GM18909 (cell line): ENCODE data around the gene CYP2S1.

Source experiments
- ATAC-seq: cut with Tn5 transposase; IDR thresholded peaks from one replicate; pipeline ENCODE4 v1.9.1; 2021; ENCODE audit warnings: mild to moderate bottlenecking; ENCODE audit not compliant: unreplicated experiment, poor library complexity

CYP2S1 gene

DNA sequence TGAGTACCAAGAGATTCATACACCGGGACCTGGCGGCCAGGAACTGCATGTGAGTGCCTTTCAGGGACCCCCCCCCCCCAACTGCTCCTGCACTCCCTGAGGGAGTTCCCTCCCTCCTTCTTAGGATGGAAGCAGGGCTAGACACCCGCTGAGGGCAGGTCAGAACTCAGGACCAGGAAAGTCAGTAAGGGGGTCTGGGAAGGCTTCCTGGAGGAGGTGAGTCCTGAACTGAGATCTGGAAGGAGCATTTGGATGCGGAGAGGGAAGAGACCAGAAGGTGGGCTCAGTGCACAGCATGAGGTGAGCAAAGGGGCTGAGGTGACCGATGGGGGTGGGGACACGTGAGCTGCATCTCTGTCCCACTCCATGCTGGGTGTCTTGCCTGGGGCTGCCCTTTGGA lies 60.6 kb downstream of the CYP2S1 start:
- no peak for ATAC-seq

GRCh38 chr19:41255171-41255570 lies 62.2 kb downstream of the CYP2S1 start:
- no peak for ATAC-seq
